GM19238 (cell line): ENCODE results near the gene USP28.
A peak's percentile ranks its signal among the peaks of the same experiment; 100 is the strongest.
"Not testable (repeated sequence)": the region's sequence is repeated elsewhere in the genome, so short reads cannot be mapped to it uniquely, and the experiment has no call there.

Experiments used
- DNase-seq: peaks from one replicate; pipeline ENCODE4 v3.0.0; 2011; ENCODE audit warnings: low spot score; ENCODE audit not compliant: insufficient read length

USP28 gene

GRCh38 chr11:113840932-113841664 lies 34.3 kb downstream of the USP28 start:
- no peak for DNase-seq

GRCh38 chr11:113839842-113840241 lies 35.5 kb downstream of the USP28 start:
- DNase-seq = peak; percentile 12

DNA sequence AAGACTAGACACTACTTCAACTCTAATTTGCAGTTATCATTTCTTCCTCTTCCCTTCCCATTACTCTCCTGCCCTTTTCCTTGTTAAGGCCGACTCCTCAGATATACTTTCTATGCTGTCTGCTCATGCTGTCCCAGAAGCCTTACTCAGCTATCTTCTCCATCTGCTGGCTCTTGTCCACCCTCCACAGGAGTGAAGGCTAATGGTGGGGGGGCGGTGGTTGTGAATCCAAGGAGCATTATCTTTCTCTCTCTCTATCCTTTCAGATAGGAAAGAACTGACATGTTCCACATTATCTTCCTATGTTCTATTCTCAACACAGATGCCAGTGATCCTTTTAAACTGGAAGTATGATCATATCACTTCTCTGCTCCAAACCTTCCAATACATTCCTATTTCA lies 37.4 kb downstream of the USP28 start:
- DNase-seq = no peak

DNA sequence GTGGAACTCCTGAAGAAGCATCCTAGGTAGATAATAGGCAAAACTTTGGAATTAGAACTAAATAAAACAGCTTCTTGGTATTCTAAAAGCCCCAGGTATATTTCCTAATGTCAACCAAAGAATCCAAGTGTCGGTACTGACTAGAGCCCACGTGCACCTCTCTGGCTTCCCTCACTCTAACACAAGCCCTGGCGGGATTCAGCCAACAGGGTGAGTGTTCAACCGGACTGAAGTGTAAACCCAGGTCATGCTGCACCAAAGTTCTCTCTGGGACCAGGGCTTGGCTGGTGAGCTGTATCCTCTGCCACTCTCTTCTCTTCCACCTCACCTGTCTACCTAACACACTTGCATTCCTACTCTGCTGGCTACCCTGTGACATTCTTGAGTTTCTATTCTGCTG lies 40.1 kb downstream of the USP28 start:
- DNase-seq = no peak

GRCh38 chr11:113833151-113833550 lies 42.2 kb downstream of the USP28 start:
- no peak for DNase-seq

- DNase-seq = peak; percentile 9
Measured at GRCh38 chr11:113831314-113831713, 44.1 kb downstream of the USP28 start.

GRCh38 chr11:113829751-113830150 lies 45.6 kb downstream of the USP28 start:
- no peak for DNase-seq

GRCh38 chr11:113828191-113828590 lies 47.2 kb downstream of the USP28 start:
- DNase-seq = no peak

DNA sequence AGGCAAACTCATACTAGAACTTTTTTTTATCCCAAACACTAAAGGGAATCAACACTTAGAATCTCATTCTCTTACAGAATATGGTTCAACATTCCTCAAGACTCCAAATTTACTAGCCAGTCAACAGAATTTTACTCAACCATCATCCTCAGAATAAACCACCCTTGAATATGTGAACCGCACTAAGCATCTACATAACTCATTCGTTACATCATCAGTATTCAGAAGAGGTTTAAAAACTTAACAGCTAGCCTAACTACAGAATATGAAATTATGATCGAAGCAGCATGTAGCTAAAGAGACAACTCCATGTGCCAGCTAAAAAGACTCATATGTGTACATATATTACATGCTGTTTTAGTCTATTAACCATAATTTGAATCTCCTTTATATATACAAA lies 47.9 kb downstream of the USP28 start:
- DNase-seq = no peak

- DNase-seq = no peak
Measured at GRCh38 chr11:113818426-113818825, 56.9 kb downstream of the USP28 start.

GRCh38 chr11:113817626-113818025 lies 57.7 kb downstream of the USP28 start:
- DNase-seq = no peak

DNA sequence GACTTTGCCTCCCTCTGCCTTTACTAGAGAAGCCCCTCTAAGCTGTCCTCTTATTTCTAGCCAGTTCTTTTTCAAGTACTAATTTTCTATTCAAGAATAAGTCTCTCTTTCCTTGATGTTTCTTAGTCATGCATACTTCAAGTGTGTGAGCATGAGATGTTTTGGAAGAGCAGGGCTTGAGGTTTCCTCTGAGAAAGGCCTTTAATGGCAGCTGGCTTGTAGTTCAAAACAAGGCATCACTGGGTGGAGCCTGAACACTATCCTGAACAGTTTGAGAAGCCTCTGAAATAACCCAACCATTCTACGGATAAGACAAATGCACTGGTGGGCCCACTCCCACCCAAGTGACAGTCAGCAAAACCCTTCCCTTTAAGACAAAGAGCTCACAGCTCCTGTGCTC lies 58.2 kb downstream of the USP28 start:
- DNase-seq = no peak

DNA sequence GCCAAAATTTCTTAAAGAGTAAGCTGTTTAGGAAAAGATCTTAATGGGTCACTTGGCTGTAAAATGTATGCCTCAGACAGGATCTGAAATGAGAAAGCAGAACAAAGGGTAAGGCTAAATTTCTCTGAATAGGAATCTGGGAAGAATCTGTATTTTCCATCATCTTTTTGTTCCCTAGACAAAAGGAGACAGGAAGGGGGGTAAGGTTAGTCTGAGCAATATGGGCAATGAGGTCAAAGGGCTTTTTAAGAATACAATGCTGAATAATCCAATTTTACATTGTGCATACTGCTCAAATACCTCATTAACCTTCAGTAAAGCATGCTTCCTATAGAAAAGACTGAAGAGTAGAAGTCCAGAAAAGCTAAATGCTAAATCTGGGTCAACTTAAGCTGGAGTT lies 61.2 kb downstream of the USP28 start:
- DNase-seq = no peak

DNA sequence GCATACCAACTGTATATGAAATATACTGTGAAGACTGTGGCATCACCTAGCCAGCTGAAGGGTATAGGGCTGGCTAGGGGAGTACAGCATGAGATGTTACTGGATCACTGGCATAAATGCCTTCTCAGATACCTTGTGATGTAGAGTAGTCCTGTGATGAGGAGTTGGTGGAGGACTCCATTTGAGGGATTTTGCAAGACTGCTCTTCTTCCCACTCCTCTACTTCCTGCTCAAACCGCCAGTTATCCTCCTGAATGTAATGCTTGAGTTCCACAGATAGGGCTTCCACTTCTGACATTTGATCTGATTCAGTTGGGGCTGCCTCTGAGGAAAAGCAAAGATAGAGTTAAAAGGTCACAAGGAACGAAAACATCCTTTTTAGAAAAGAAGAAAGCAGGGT lies 66.4 kb downstream of the USP28 start:
- DNase-seq = no peak

- DNase-seq = no peak
Measured at GRCh38 chr11:113806406-113806805, 69.0 kb downstream of the USP28 start.

DNA sequence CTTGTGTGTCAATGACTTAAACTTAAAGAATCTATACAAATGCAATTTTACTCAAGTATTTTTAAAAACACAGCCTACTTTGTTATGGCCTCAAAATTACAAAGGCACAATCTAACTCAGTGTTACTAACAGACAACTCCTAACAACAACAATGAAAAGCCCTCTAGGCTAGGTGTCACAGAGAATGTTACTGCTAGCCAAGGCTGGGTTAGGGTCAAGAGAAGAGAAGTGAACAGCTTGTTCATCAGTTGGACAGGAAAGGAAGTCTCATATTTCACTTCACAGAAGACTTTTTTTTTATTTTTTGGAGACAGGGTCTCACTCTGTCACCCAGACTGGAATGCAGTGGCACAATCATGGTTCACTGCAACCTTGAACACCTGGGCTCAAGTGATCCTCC lies 69.7 kb downstream of the USP28 start:
- DNase-seq = no peak

DNA sequence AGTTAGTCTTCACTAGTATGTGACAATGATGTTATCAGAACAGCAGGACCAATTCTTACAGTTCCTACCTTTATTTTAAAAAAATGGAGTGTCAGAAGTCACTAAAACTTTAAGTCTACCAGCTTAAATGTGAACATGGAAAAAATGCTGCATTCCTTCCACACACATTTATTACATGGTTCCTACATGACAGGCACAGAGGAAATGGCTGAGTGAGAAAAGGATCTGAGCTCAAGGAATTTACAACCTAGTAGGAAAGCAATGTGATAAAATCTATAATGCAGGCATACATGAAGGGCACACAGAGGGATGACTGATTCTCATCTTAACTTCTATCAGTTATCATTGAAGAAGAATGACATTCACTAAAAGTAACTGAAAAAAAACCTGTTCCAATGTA lies 72.8 kb downstream of the USP28 start:
- no peak for DNase-seq

DNA sequence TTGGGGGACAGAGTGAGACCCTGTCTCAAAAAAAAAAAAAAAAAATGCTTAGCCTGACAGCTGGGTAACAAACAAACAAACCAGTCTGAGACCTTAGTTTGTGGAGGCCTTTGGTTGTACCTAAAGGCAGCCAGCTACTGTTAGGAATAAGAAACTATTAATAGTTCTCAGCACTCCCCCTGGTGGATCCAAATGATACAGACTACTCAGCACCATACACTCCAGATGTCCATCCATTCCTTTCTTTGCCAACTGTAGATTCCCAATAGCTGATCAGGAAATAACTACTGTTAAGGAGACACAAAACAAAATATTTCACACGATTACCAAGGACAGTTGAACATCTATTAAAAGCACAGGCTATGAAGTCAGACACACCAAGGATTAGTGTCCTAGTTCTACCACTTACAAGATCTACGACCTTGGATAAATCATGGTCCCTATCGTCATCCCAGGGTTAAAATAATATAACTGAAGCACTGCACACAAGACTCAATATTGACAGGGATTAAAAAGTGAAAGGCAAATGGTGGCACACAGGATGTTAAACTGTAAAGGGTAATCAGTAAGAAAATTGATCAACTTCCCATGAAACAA lies 78.6 kb downstream of the USP28 start:
- peak; percentile 14 for DNase-seq

- DNase-seq = no peak
Measured at GRCh38 chr11:113789675-113790320, 85.6 kb downstream of the USP28 start.

DNA sequence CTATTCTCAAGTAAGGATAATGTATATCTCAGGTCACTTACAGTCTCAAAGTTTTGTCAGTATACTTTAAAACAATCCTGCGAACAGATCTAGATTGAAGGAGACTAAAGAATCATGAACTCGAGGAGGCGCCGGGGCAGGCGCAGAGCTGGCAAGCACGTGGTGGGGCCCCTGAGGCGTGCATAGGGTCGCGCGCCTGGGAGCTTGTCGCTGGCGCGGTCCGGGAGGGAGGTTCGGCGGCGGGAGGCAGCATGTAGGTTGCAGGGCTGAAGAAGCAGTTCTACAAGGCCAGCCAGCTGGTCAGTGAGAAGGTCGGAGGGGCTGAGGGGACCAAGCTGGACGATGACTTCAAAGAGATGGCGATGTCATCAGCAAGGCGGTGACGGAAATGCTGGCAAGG lies 86.4 kb downstream of the USP28 start:
- not testable (repeated sequence) for DNase-seq

GRCh38 chr11:113782134-113782533 lies 93.2 kb downstream of the USP28 start:
- no peak for DNase-seq

DNA sequence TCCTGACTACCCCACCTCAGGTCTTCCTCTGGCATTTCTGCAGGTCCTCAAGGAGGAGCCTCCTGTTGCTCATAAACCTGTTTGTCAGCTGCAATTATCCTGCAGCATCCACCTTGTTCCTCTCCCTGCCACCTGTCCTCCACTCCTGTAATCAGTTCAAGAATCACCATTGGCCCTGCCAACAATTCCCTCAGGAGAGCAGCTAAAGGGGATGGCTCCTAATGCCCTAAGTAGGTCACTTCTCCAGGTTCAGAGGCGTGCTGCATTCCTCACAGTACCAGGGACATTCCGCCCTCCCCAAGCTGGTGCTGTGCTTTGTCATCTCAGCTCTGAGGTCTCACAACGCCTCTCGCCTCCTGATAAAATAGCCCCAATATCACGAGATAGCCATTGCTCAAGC lies 93.7 kb downstream of the USP28 start:
- DNase-seq = no peak

- no peak for DNase-seq
Measured at GRCh38 chr11:113779496-113779895, 95.9 kb downstream of the USP28 start, which contains the start of gene CLDN25. Gene CLDN25 (plus strand): TSS chr11:113779796. CDS start chr11:113779796, 0 bp downstream.
